Measurements from ENCODE around the gene SLC47A1. TPM values are rescaled to one million over a fixed set of nuclear protein-coding genes. Genes with fewer than 3 reads are reported as not detected.

Gene SLC47A1
- total RNA-seq, 4 donors from 2014 or later: 0.17 to 1.8 TPM; not detected in 2

DNA sequence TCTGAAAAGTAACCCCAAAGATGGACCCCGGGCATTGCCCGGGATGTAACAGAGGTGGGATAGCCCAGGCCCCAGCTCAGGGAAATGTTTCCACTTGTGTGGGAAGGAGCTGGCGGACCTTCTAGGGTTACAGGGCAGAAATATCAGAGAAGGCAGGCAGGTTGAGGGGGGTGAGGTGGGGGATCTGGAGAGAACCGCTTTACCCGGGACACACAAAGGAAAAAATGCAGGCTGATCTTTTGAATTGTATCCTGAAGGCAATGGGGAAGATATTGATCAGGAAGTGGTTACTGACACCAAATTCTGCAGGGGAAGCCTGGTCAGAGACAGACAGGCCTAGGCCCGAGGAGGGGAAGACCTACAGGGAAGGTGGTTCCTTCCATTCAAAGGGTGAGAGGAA lies 3.5 kb downstream of the SLC47A1 start:
- H3K4me1 ChIP-seq: peaks cover 9 to 19% (median 14%) of the 10 kb centered on the region in 4 donors
- WGBS: 91% methylated on average over 6 of the region's 6 CpGs
- DNase-seq (ENCODE audit: extremely low spot score): no peak
- TF ChIP-seq POLR2AphosphoS5 (IDR thresholded peaks at IDR 0.05): no peak
- no peak for TF ChIP-seq POLR2A (IDR thresholded peaks at IDR 0.05; ENCODE audit: low read depth)
- TF ChIP-seq, protein P1, sequence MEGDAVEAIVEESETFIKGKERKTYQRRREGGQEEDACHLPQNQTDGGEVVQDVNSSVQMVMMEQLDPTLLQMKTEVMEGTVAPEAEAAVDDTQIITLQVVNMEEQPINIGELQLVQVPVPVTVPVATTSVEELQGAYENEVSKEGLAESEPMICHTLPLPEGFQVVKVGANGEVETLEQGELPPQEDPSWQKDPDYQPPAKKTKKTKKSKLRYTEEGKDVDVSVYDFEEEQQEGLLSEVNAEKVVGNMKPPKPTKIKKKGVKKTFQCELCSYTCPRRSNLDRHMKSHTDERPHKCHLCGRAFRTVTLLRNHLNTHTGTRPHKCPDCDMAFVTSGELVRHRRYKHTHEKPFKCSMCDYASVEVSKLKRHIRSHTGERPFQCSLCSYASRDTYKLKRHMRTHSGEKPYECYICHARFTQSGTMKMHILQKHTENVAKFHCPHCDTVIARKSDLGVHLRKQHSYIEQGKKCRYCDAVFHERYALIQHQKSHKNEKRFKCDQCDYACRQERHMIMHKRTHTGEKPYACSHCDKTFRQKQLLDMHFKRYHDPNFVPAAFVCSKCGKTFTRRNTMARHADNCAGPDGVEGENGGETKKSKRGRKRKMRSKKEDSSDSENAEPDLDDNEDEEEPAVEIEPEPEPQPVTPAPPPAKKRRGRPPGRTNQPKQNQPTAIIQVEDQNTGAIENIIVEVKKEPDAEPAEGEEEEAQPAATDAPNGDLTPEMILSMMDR (IDR thresholded peaks at IDR 0.05): no peak
- TF ChIP-seq EP300 (IDR thresholded peaks at IDR 0.05): no peak
- no peak overlapping the region for H3K27ac ChIP-seq (replicated peaks in 1 of 4)
- no peak overlapping the region for H3K4me3 ChIP-seq
- H3K27me3 ChIP-seq: peaks cover 0 to 38% (median 4%) of the 10 kb centered on the region in 4 donors
- H3K9me3 ChIP-seq: no peaks in the 10 kb centered on the region
- intact Hi-C loops (cut with DNase I): no loop called here
- no peaks in the 10 kb centered on the region for H3K36me3 ChIP-seq

DNA sequence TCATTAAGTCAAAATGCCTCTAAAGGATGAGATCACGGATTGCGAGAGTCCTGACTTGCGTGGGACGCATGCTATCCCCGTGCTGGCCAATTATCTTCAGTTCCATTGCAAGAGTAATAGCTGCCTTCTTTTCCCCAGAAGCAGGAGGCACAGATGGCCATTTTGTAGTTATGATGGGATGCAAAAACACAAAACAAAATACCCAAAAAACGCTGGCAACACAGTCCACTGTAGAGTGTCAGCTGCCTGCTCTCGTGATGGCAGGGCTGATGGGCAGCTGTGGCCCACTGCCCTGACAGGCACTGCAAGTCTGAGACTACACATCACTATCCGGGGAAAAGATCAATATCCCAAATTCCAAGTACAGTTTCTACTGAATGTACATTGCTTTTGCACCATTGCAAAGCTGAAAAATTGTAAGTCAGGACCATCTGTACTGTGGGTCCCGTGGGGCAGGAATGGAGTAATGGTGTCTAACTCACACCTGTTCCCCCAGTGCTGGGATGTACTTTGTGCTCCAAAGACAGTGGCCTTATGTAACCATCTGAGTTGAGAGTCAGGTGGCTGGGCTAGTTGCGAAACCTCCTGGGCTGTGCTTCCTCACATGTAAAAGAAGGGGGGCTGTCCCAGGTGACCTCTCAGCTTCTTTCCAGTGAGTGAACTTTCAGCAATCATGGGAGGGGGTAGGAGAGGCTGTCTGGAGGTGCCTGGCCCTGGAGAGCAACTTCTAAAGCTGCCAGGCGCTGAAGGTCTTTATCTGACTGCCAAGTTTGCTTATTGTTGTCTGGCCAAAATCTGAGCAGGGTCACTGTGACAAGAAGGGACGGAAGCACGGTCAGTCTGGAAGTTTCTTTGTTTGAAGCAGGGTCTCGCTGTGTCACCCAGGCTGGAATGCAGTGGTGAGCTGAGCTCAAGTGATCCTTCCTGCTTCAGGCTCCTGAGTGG lies 4.7 kb downstream of the SLC47A1 start:
- Histone ChIP-seq H3K4me3 (no peak overlapping the region), H3K27me3 (peaks cover 0 to 29% (median 4%) of the 10 kb centered on the region in 4 donors), H3K9me3 (no peaks in the 10 kb centered on the region), H3K27ac (replicated peaks in 1 of 4) (no peak overlapping the region), H3K36me3 (no peaks in the 10 kb centered on the region), H3K4me1 (peaks cover 9 to 14% (median 12%) of the 10 kb centered on the region in 4 donors)
- DNase-seq (ENCODE audit: extremely low spot score): no peak
- WGBS: 94% methylated on average over 14 of the region's 14 CpGs
- intact Hi-C loops (cut with DNase I): no loop called here
- TF ChIP-seq POLR2AphosphoS5 (IDR thresholded peaks at IDR 0.05) (no peak), POLR2A (IDR thresholded peaks at IDR 0.05; ENCODE audit: low read depth) (no peak), EP300 (IDR thresholded peaks at IDR 0.05) (no peak)
- TF ChIP-seq, protein P1 (IDR thresholded peaks at IDR 0.05): no peak

DNA sequence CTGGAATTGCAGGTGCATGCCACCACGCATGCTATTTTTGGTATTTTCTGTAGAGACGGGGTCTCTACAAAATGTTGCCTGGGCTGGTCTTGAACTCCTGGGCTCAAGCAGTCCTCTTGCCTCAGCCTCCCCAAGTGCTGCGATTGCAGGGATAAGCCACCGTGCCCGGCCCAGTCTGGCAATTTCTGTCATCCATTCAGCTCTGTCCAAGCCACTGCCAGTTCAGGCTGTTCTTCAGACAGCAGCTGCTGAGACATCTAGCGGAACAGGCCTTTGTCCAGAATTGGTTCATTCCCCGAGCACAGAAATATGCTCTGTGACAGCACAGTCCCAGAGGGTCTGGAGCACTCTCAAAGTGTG lies 5.4 kb downstream of the SLC47A1 start:
- Histone ChIP-seq H3K27me3 (peaks cover 0 to 23% (median 2%) of the 10 kb centered on the region in 4 donors), H3K4me3 (no peak overlapping the region), H3K9me3 (no peaks in the 10 kb centered on the region), H3K36me3 (no peaks in the 10 kb centered on the region), H3K4me1 (peaks cover 5 to 9% (median 7%) of the 10 kb centered on the region in 4 donors), H3K27ac (replicated peaks in 1 of 4) (no peak overlapping the region)
- no peak for DNase-seq (ENCODE audit: extremely low spot score)
- intact Hi-C loops (cut with DNase I): no loop called here
- TF ChIP-seq POLR2AphosphoS5 (IDR thresholded peaks at IDR 0.05) (no peak), POLR2A (IDR thresholded peaks at IDR 0.05; ENCODE audit: low read depth) (no peak)
- TF ChIP-seq, protein P1 (IDR thresholded peaks at IDR 0.05): no peak
- 93% methylated on average over 5 of the region's 7 CpGs for WGBS

DNA sequence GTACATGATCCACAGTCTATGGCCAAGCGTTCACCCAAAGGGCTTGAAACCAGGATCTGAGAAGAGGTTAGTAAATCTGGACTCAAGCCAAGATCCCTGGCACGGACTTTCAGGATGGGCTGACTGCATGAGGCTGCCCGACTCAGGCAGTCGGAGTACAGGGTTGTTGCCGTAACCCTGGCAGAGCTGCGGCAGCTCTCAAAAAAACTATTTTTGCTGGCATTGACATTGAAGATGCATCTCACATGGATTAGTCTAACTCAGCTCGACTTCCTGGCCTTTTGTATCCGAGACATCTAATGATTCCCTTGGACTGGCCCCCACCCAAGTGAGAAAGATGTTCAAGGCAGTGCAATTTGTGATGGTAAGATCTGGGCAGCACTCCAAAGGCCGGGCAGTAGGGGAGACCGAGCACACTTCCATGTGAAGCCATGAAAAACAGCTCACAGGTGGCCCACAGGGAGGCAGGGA lies 6.2 kb downstream of the SLC47A1 start:
- no peak overlapping the region for H3K4me3 ChIP-seq
- no peak overlapping the region for H3K27ac ChIP-seq (replicated peaks in 1 of 4)
- H3K27me3 ChIP-seq: peaks cover 0 to 14% (median 0%) of the 10 kb centered on the region in 4 donors
- peaks cover 0 to 6% (median 0%) of the 10 kb centered on the region in 4 donors for H3K4me1 ChIP-seq
- H3K9me3 ChIP-seq: no peaks in the 10 kb centered on the region
- 73% methylated on average over 9 of the region's 10 CpGs for WGBS
- no peak for DNase-seq (ENCODE audit: extremely low spot score)
- TF ChIP-seq, protein P1 (IDR thresholded peaks at IDR 0.05): no peak
- TF ChIP-seq POLR2A (IDR thresholded peaks at IDR 0.05; ENCODE audit: low read depth) (no peak), EP300 (IDR thresholded peaks at IDR 0.05) (no peak), POLR2AphosphoS5 (IDR thresholded peaks at IDR 0.05) (no peak)
- H3K36me3 ChIP-seq: no peaks in the 10 kb centered on the region
- intact Hi-C loops (cut with DNase I): no loop called here

Data from esophagus muscularis mucosa (tissue), 4 donors.